Calu3 (cell line): ENCODE results near the gene SCTR. TPM values are rescaled to one million over a fixed set of nuclear protein-coding genes. Genes with fewer than 3 reads are reported as not detected.

ENCODE experiments used
- BruUV-seq: library from RNA; stranded (reverse); fragments of 400-500 nt; replicated peaks from 2 replicates; lab custom pipeline; 2021; lab: Mats Ljungman, UMichigan
- CTCF ChIA-PET: fragments of 300-600 bp; sonication (Branson Sonifier 250); formaldehyde crosslinking; loops from one replicate; lab custom pipeline; 2022; ENCODE audit warnings: antibody characterized with exemption; lab: Charles Lee
- DNase-seq: peaks from one replicate; pipeline ENCODE4 v3.0.0; 2022
- H3K27ac Mint-ChIP-seq: one replicate; pipeline ENCODE4 v1.8.0; 2022; ENCODE audit warnings: mixed read lengths; ENCODE audit not compliant: unreplicated experiment
- H3K27me3 Mint-ChIP-seq: one replicate; pipeline ENCODE4 v1.8.0; 2022; ENCODE audit warnings: mixed read lengths; ENCODE audit not compliant: unreplicated experiment
- H3K36me3 Mint-ChIP-seq: one replicate; pipeline ENCODE4 v1.8.0; 2022; ENCODE audit warnings: mild to moderate bottlenecking, moderate library complexity, mixed read lengths; ENCODE audit not compliant: insufficient read depth, unreplicated experiment
- H3K4me1 Mint-ChIP-seq: one replicate; pipeline ENCODE4 v1.8.0; 2022; ENCODE audit warnings: mild to moderate bottlenecking, low read depth, mixed read lengths; ENCODE audit not compliant: unreplicated experiment
- H3K4me3 Mint-ChIP-seq: one replicate; pipeline ENCODE4 v1.8.0; 2022; ENCODE audit warnings: mild to moderate bottlenecking, low read depth, moderate library complexity, mixed read lengths; ENCODE audit not compliant: unreplicated experiment
- H3K9me3 Mint-ChIP-seq: one replicate; pipeline ENCODE4 v1.8.0; 2022; ENCODE audit warnings: low read depth, mixed read lengths; ENCODE audit not compliant: unreplicated experiment
- intact Hi-C: fragments of 100-400 bp; cut with micrococcal nuclease; formaldehyde crosslinking; loops from one replicate; pipeline ENCODE4 v1.10.0; 2022; ENCODE audit not compliant: unreplicated experiment
- total RNA-seq: library from RNA; stranded (reverse); gene quantifications from 2 replicates; pipeline ENCODE4 v1.2.3, GENCODE V29; 2022
- TF ChIP-seq, protein P1 (sequence below): fragments of 200-600 bp; IDR thresholded peaks from one replicate; pipeline ENCODE4 v1.8.0; 2022; ENCODE audit warnings: antibody characterized with exemption; ENCODE audit not compliant: unreplicated experiment

The SCTR gene
- total RNA-seq, 1 experiment from 2014 or later = 0.85 TPM

DNA sequence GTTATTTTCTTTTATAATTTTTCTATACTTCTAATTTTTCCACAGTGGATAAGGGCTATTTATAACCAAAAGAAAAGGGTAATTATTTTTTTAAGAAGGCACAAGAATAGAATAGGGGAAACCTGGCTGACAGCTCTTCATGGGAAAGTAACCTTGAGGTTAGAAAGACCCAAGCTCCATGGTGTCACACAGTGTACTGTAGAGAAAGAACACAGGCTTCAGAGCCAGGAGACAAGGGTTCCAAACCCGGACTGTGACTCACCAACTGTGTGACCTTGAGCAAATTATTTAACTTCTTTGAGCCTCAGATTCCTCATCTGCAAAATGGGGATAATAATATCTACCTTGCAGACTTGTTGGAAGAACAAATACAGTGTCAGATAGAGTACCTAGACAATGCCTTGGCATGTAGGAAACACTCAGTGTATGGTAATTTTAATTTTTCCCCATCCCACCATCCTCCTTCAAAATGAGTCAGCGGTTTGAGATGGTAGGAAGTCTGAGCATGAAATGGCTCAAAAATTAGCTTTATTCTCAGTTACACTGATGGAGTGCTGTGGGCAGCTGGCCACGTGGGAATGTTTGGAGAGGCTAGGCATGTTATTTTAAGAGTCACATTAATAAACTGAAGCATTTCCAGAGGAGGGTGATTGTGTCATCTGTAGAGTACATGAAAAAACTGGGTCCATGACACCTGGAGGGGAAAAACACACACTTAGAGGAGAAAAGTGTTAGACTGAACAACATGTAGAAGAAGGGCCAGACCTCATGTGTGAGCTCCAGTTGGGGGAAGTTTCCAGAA is 55.9 kb downstream of the SCTR start:
- no peak for DNase-seq
- TF ChIP-seq, protein P1, sequence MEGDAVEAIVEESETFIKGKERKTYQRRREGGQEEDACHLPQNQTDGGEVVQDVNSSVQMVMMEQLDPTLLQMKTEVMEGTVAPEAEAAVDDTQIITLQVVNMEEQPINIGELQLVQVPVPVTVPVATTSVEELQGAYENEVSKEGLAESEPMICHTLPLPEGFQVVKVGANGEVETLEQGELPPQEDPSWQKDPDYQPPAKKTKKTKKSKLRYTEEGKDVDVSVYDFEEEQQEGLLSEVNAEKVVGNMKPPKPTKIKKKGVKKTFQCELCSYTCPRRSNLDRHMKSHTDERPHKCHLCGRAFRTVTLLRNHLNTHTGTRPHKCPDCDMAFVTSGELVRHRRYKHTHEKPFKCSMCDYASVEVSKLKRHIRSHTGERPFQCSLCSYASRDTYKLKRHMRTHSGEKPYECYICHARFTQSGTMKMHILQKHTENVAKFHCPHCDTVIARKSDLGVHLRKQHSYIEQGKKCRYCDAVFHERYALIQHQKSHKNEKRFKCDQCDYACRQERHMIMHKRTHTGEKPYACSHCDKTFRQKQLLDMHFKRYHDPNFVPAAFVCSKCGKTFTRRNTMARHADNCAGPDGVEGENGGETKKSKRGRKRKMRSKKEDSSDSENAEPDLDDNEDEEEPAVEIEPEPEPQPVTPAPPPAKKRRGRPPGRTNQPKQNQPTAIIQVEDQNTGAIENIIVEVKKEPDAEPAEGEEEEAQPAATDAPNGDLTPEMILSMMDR = no peak
- BruUV-seq = no TSS peak
- intact Hi-C loops = no loop called here
- CTCF ChIA-PET = no interaction called here
- Mint-ChIP-seq H3K36me3 (no peaks in the 10 kb centered on the region), H3K4me3 (no peak overlapping the region), H3K9me3 (no peaks in the 10 kb centered on the region), H3K27ac (no peak overlapping the region), H3K4me1 (no peaks in the 10 kb centered on the region), H3K27me3 (no peaks in the 10 kb centered on the region)

DNA sequence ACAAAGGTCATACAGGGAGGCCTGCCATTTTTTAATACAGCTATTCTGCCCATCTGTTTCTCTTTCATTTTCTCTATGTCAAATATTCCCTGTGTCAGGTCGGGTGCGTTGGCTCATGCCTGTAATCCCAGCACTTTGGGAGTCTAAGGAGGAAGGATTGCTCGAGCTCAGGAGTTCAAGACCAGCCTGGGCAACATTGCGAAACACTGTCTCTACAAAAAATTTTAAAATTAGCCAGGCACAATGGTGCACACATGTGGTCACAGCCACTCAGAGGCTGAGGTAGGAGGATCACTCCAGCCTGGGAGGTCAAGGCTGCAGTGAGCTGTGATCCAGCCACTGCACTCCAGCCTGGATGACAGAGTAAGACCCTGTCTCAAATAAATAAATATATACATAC is 57.9 kb downstream of the SCTR start:
- Mint-ChIP-seq H3K4me1 (no peaks in the 10 kb centered on the region), H3K9me3 (no peaks in the 10 kb centered on the region), H3K27me3 (no peaks in the 10 kb centered on the region), H3K27ac (no peak overlapping the region), H3K4me3 (no peak overlapping the region), H3K36me3 (no peaks in the 10 kb centered on the region)
- CTCF ChIA-PET = no interaction called here
- DNase-seq = no peak
- TF ChIP-seq, protein P1 = no peak
- no TSS peak for BruUV-seq
- intact Hi-C loops = no loop called here

DNA sequence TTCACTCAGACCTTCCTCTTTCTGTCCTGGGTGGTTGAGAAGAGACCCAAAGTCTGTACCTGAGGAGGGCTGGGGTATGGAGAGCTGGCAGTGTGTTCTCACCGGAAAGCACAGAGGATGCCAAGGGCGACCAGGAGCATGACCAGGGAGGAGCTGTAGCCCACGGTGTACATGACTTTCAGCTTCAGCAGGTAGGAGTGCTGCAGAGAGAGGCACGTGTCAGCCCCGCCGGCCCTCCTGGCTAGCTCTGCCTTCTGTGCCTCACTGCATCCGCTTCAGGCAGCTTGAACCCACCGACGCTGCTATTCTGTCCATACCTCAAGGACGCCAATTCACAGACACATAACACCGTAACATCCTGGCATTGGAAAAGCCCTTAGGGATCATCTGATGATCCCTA is 58.6 kb downstream of the SCTR start:
- TF ChIP-seq, protein P1 = no peak
- no TSS peak for BruUV-seq
- Mint-ChIP-seq H3K36me3 (no peaks in the 10 kb centered on the region), H3K4me1 (no peaks in the 10 kb centered on the region), H3K4me3 (no peak overlapping the region), H3K27ac (no peak overlapping the region), H3K27me3 (no peaks in the 10 kb centered on the region), H3K9me3 (no peaks in the 10 kb centered on the region)
- no peak for DNase-seq
- CTCF ChIA-PET = interaction anchor here (0.6 kb wide), 2 partner anchors 46 to 51 kb away, joined by 3 to 4 read pairs; no protein-coding TSS in a partner anchor
- intact Hi-C loops = no loop called here

DNA sequence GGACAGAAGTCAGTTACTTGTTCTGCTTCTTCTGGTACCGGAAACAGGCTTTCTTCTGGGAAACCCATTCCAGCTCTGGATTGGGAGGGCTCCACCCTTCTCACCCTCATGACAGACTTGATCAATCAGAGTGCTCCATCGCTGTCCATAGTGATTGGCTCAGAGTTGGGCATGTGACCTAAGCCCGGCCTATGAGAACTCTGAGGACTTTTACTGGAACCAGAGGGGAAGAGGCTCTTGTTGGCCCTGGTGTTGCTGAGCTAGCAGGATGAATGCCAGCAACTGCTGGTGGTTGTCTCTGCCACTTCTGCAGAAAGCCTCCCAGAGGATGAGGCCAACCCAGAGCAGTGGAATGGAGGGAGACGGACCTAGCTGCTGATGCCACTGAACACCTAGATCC is 59.3 kb downstream of the SCTR start:
- Mint-ChIP-seq H3K36me3 (no peaks in the 10 kb centered on the region), H3K9me3 (no peaks in the 10 kb centered on the region), H3K27me3 (peaks cover 2% of the 10 kb centered on the region), H3K27ac (no peak overlapping the region), H3K4me3 (no peak overlapping the region), H3K4me1 (no peaks in the 10 kb centered on the region)
- TF ChIP-seq, protein P1 = no peak
- CTCF ChIA-PET = no interaction called here
- intact Hi-C loops = no loop called here
- BruUV-seq = no TSS peak
- DNase-seq = no peak
